Endothelial cell of umbilical vein (primary cell): ENCODE measurements around the gene MED12L. TPM values are rescaled to one million over a fixed set of nuclear protein-coding genes. Genes with fewer than 3 reads are reported as not detected.

Source experiments
- BruUV-seq: library from RNA; stranded (reverse); fragments of 400-500 nt; replicated peaks from 2 replicates; lab custom pipeline; 2021; lab: Mats Ljungman, UMichigan
- CTCF ChIA-PET: fragments of 300-600, 350-600 bp; sonication (Branson Sonifier 250); formaldehyde crosslinking; loops from one replicate; lab custom pipeline; 2021; ENCODE audit warnings: antibody characterized with exemption, inconsistent platforms; lab: Charles Lee
- POLR2A ChIA-PET: fragments of 300-600, 350-600 bp; sonication (Branson Sonifier 250); formaldehyde crosslinking; loops from one replicate; lab custom pipeline; 2021; ENCODE audit warnings: antibody characterized with exemption, inconsistent platforms; lab: Charles Lee
- DNase-seq: peaks from one replicate; pipeline ENCODE4 v3.0.0-alpha.2; 2011; ENCODE audit warnings: low read depth, low spot score
- FAIRE-seq: peaks from 2 replicates; lab custom pipeline; 2011; peaks lifted over from hg19 to GRCh38; lab: Jason Lieb, UNC
- H2AFZ ChIP-seq: 2 replicates; pipeline ENCODE4 v1.6.0; 2012; ENCODE audit warnings: low read depth, low read length, control low read depth, inconsistent platforms
- H3K27ac ChIP-seq: 2 replicates; pipeline ENCODE4 v1.5.1; 2011; ENCODE audit warnings: low read depth, mild to moderate bottlenecking, control low read depth, low read length, moderate library complexity; ENCODE audit not compliant: insufficient read depth
- H3K27me3 ChIP-seq, 2 experiments: 2 replicates each; pipeline versions ENCODE4 v1.6.0 to v1.6.1; 2011; ENCODE audit warnings: low read length in 2 of 2, mixed read lengths in 1 of 2; ENCODE audit not compliant: control insufficient read depth in 2 of 2, insufficient read depth in 2 of 2
- H3K36me3 ChIP-seq, 2 experiments: 2 replicates in 1 of 2; 3 replicates in 1 of 2; pipeline ENCODE4 v1.5.1; 2011; ENCODE audit warnings: low read length in 2 of 2, mild to moderate bottlenecking in 1 of 2, moderate library complexity in 1 of 2; ENCODE audit not compliant: control insufficient read depth in 2 of 2, insufficient read depth in 2 of 2; ENCODE audit errors: extremely low read depth in 1 of 2
- H3K4me1 ChIP-seq: 3 replicates; pipeline ENCODE4 v1.5.1; 2011; ENCODE audit warnings: mild to moderate bottlenecking, low read length; ENCODE audit not compliant: control insufficient read depth, insufficient read depth; ENCODE audit errors: extremely low read depth
- H3K4me2 ChIP-seq: 2 replicates; pipeline ENCODE4 v1.6.1; 2011; ENCODE audit warnings: low read length, control low read depth, mixed read lengths; ENCODE audit not compliant: insufficient read depth
- H3K4me3 ChIP-seq, 3 experiments: fragments of 200-600 bp in 1 of 3; sonication (generic), shearing (Covaris generic) in 1 of 3; replicated peaks in 1 of 3; 2 replicates each; pipeline ENCODE4 v1.5.1; 2011 to 2016; ENCODE audit warnings: control low read depth in 3 of 3, low read length in 3 of 3, mild to moderate bottlenecking in 2 of 3, inconsistent platforms in 1 of 3, low read depth in 1 of 3, moderate library complexity in 1 of 3; ENCODE audit not compliant: insufficient read depth in 1 of 3
- H3K79me2 ChIP-seq: 2 replicates; pipeline ENCODE4 v1.6.0; 2012; ENCODE audit warnings: low read length, inconsistent platforms; ENCODE audit not compliant: control insufficient read depth, insufficient read depth
- H3K9ac ChIP-seq: replicated peaks from 2 replicates; pipeline ENCODE3; 2011; ENCODE audit warnings: low read length, control low read depth; ENCODE audit not compliant: insufficient read depth; ENCODE audit errors: extremely low read depth
- H3K9me1 ChIP-seq: replicated peaks from 3 replicates; pipeline ENCODE4 v1.6.0; 2011; ENCODE audit warnings: mild to moderate bottlenecking, low read length; ENCODE audit not compliant: control insufficient read depth, insufficient read depth; ENCODE audit errors: extremely low read depth
- H3K9me3 ChIP-seq: replicated peaks from 2 replicates; pipeline ENCODE4 v1.5.1; 2012; ENCODE audit warnings: low read length, inconsistent platforms; ENCODE audit not compliant: control insufficient read depth, insufficient read depth
- H4K20me1 ChIP-seq: replicated peaks from 2 replicates; pipeline ENCODE3; 2011; ENCODE audit warnings: mild to moderate bottlenecking, low read length; ENCODE audit not compliant: control insufficient read depth, insufficient read depth; ENCODE audit errors: extremely low read depth
- EZH2 ChIP-seq: IDR thresholded peaks from 2 replicates; pipeline ENCODE4 v1.6.1; 2012; ENCODE audit warnings: borderline replicate concordance, low read depth, mild to moderate bottlenecking, moderate library complexity, low read length, inconsistent platforms; ENCODE audit not compliant: severe bottlenecking
- FOS ChIP-seq: IDR thresholded peaks from 2 replicates; pipeline ENCODE4 v1.6.1; 2011; ENCODE audit warnings: mild to moderate bottlenecking, low read length, moderate library complexity, borderline replicate concordance; ENCODE audit not compliant: insufficient read depth
- GATA2 ChIP-seq: IDR thresholded peaks from 2 replicates; pipeline ENCODE4 v1.7.0; 2011; ENCODE audit warnings: low read depth, mild to moderate bottlenecking, moderate library complexity, mixed read lengths, low read length; ENCODE audit not compliant: insufficient read length, insufficient read depth
- JUN ChIP-seq: IDR thresholded peaks from 2 replicates; pipeline ENCODE4 v1.6.1; 2011; ENCODE audit warnings: borderline replicate concordance, low read depth; ENCODE audit not compliant: insufficient read length, insufficient read depth
- MYC ChIP-seq: IDR thresholded peaks from one replicate; pipeline ENCODE4 v1.6.1; 2011; ENCODE audit warnings: mild to moderate bottlenecking, low read depth, low read length
- POLR2A ChIP-seq: IDR thresholded peaks from 2 replicates; pipeline ENCODE4 v1.6.1; 2012; ENCODE audit warnings: low read depth, mild to moderate bottlenecking, control low read depth, low read length
- POLR2AphosphoS5 ChIP-seq: IDR thresholded peaks from 2 replicates; pipeline ENCODE4 v1.6.1; 2012; ENCODE audit warnings: low read depth, mild to moderate bottlenecking, control low read depth, low read length, moderate library complexity; ENCODE audit not compliant: insufficient read depth
- dilution Hi-C: fragments of 300-500 bp; cut with MboI; formaldehyde crosslinking; loops from one replicate; pipeline ENCODE4 v1.15.0; 2019; ENCODE audit warnings: low sequenced_read_pairs; ENCODE audit not compliant: extremely low pct_ligation_motif_present
- intact Hi-C: fragments of 100-400 bp; cut with micrococcal nuclease; formaldehyde crosslinking; loops from one replicate; pipeline ENCODE4 v1.10.0; 2022
- polyA plus RNA-seq, 4 experiments: library from polyadenylated mRNA; depleted of rRNA in 3 of 4; stranded (reverse) in 3 of 4; unstranded in 1 of 4; fragments of >200 nt; gene quantifications; 2 replicates each; pipeline versions ENCODE4 v1.2.1 to v1.2.3, GENCODE V29; 2011 to 2012; ENCODE audit warnings: missing spikeins in 1 of 4
- total RNA-seq: library from RNA; stranded (reverse); gene quantifications from 2 replicates; pipeline ENCODE4 v1.2.3, GENCODE V29; 2021
- TF ChIP-seq, protein P1 (sequence below), 2 donors: IDR thresholded peaks; 1 replicate in 1 of 2; 2 replicates in 1 of 2; pipeline ENCODE4 v1.5.1; 2011; ENCODE audit warnings: low read length in 2 of 2, mild to moderate bottlenecking in 2 of 2, moderate library complexity in 2 of 2, control low read depth in 1 of 2, inconsistent platforms in 1 of 2, low read depth in 1 of 2; ENCODE audit not compliant: insufficient read depth in 1 of 2; ENCODE audit errors: extremely low read depth in 1 of 2
- TF ChIP-seq, protein P2 (sequence below): IDR thresholded peaks from 2 replicates; pipeline ENCODE4 v1.6.1; 2011; ENCODE audit not compliant: insufficient read depth, insufficient read length

Gene MED12L
- total and polyA plus RNA-seq, 2 donors (not counting 3 experiments of a cell fraction or from before 2014, with no cell fraction given): 0.03 to 0.27 TPM

DNA sequence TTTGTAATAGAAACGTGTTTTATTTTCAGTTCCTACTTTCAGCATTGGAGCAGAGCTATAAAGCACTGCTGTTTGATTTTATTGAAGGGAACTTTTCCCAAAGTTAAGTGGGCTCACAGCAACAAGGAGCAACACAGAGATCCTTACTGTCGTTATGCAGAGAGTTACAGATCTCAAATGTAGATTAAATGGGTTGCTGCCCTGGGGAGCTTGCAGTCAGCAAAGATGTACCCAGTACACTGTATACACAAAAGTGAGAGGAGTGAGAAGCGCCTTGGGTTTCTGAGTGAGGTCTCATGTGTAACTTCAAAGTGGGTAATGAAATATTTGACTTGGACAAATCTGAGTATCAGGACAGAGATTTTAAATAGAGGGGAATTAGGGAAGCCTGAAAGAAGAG, 47.7 kb downstream of the MED12L start:
- H3K9ac ChIP-seq: no peak overlapping the region
- BruUV-seq: no TSS peak
- ChIA-PET POLR2A (no interaction called here), CTCF (no interaction called here)
- TF ChIP-seq GATA2: no peak
- TF ChIP-seq EZH2: no peak
- TF ChIP-seq, protein P1, sequence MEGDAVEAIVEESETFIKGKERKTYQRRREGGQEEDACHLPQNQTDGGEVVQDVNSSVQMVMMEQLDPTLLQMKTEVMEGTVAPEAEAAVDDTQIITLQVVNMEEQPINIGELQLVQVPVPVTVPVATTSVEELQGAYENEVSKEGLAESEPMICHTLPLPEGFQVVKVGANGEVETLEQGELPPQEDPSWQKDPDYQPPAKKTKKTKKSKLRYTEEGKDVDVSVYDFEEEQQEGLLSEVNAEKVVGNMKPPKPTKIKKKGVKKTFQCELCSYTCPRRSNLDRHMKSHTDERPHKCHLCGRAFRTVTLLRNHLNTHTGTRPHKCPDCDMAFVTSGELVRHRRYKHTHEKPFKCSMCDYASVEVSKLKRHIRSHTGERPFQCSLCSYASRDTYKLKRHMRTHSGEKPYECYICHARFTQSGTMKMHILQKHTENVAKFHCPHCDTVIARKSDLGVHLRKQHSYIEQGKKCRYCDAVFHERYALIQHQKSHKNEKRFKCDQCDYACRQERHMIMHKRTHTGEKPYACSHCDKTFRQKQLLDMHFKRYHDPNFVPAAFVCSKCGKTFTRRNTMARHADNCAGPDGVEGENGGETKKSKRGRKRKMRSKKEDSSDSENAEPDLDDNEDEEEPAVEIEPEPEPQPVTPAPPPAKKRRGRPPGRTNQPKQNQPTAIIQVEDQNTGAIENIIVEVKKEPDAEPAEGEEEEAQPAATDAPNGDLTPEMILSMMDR (IDR thresholded peaks at IDR 0.05; ENCODE audit: extremely low read depth in 1 of 2, insufficient read depth in 1 of 2, low read depth in 1 of 2, low read length in 2 of 2): no peak
- TF ChIP-seq POLR2AphosphoS5: no peak
- TF ChIP-seq JUN: no peak
- no peak for TF ChIP-seq POLR2A
- TF ChIP-seq, protein P2, sequence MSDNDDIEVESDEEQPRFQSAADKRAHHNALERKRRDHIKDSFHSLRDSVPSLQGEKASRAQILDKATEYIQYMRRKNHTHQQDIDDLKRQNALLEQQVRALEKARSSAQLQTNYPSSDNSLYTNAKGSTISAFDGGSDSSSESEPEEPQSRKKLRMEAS: no peak
- TF ChIP-seq FOS: no peak
- no peak for TF ChIP-seq MYC
- dilution Hi-C loops: no loop called here
- no peaks in the 10 kb centered on the region for H3K9me3 ChIP-seq
- no peak for FAIRE-seq
- H4K20me1 ChIP-seq: no peaks in the 10 kb centered on the region
- H3K36me3 ChIP-seq: no peaks in the 10 kb centered on the region
- no peak overlapping the region for H3K27ac ChIP-seq
- H3K4me1 ChIP-seq: no peaks in the 10 kb centered on the region
- no peaks in the 10 kb centered on the region for H3K9me1 ChIP-seq
- no peak overlapping the region for H2AFZ ChIP-seq
- intact Hi-C loops: no loop called here
- no peak overlapping the region for H3K4me2 ChIP-seq
- H3K79me2 ChIP-seq: no peaks in the 10 kb centered on the region
- H3K4me3 ChIP-seq: no peak overlapping the region
- H3K27me3 ChIP-seq: peaks cover 0 to 1% of the 10 kb centered on the region in 2 experiments
- no peak for DNase-seq
